Activated CD8-positive, alpha-beta memory T cell treated with anti-CD3 and anti-CD28 coated beads, Interleukin-2, amount 50 U/mL, for 4 hours (primary cell): ENCODE data around the gene MIDN.

Experiments used
- DNase-seq: peaks from one replicate; pipeline ENCODE4 v3.0.0-alpha.2; 2020

Gene MIDN

GRCh38 chr19:1220976-1221903 lies 27.1 kb upstream of the MIDN start:
- DNase-seq: no peak

DNA sequence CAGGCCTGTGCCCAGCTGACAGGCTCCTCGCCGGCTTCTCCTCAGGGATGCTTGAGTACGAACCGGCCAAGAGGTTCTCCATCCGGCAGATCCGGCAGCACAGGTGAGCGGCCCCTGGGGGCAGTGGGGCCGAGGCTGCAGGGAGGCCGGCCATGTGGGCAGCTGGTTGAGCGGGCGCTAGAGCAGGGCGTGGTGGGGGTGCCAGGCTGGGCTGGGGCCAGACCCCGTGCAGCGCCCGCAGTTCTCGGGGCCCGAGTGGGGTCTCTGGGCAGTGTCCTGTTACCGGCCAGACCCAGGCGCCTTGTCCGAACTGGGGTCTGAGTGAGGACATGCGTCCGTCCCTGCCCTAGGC lies 26.5 kb upstream of the MIDN start:
- DNase-seq: no peak

- DNase-seq: no peak
Observed at GRCh38 chr19:1222394-1222793, 26.0 kb upstream of the MIDN start.

- no peak for DNase-seq
Observed at GRCh38 chr19:1223018-1223855, 25.1 kb upstream of the MIDN start.

- DNase-seq: no peak
Observed at GRCh38 chr19:1224047-1224825, 24.1 kb upstream of the MIDN start.

- DNase-seq: no peak
Observed at GRCh38 chr19:1224847-1225246, 23.5 kb upstream of the MIDN start.

DNA sequence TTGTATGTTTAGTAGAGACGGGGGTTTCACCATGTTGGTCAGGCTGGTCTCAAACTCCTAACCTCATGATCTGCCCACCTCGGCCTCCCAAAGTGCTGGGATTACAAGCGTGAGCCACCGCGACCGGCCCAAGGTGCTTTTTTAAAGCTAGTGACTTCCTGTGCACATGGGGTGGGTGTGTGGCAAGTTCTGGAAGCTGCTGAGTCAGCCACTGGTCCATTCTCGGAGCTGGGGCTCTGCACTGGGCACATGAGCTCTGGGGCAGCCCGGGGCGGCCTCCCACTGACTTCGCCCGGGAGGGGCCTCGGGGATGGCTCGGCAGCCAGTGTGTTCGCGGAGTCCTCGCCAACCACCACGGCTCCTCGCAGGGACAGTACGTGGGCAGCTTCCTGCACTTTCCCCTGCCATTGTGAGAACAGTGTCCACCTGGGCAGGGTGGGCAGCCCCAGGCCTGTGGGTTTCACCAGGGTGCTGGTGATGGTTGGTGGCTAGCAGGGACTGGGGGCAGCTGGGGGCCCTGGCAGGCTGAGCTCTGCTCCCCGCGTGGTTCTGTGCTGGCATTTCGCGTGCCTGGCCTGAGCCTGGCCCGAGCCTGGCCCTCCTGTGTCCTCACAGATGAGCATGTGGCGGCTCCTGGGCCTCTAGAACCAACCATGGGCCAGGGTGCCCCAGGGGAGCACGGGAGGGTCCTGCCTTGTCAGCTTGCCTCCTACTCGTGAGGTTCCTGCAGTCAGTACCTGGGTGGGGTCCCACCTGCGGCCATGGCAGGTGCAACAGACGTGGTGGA lies 22.8 kb upstream of the MIDN start:
- no peak for DNase-seq

DNA sequence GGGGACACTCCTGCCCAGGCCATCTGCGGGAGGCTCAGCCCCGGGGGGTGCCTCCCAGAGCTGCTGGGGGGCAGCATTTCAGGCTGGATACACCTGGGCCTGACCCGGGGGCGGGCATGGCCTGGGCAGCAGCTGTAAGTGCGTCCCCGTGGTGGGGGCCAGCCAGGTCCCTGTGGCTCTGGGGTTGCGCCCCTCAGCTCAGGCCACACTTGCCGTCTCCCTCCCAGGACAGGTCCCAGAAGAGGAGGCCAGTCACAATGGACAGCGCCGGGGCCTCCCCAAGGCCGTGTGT lies 22.2 kb upstream of the MIDN start:
- DNase-seq: no peak

DNA sequence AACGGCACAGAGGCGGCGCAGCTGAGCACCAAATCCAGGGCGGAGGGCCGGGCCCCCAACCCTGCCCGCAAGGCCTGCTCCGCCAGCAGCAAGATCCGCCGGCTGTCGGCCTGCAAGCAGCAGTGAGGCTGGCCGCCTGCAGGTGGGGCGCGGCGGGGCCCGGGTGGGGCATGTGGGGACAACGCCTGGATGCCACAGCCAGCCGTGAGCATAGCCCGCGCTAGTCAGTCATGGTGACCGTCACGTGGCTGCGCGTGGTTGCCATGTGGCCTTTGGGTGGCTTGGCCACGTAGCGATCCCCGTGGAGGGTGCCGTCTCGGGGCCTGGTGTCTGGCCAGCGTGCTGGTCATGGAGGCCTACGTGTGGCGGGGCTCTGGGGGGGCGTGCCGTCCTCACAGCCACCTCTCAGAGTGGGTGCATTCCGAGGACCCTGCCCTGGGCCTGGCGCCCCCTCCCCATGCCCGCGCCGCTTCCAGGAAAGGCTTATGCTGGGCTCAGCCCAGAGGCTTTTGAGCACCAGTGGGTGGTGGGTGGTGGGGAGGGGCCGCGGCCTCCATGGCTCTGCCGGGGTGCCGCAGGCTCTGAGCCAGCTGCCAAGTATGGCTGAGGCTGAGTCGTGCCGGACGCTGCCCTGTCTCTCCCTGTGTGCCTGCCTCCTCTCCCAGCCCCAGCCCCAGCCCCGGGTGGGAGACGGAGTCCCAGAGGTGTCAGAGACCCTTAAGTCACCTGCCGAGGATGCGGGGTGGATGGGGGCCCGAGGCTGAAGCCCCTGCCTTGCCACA lies 21.7 kb upstream of the MIDN start:
- no peak for DNase-seq

DNA sequence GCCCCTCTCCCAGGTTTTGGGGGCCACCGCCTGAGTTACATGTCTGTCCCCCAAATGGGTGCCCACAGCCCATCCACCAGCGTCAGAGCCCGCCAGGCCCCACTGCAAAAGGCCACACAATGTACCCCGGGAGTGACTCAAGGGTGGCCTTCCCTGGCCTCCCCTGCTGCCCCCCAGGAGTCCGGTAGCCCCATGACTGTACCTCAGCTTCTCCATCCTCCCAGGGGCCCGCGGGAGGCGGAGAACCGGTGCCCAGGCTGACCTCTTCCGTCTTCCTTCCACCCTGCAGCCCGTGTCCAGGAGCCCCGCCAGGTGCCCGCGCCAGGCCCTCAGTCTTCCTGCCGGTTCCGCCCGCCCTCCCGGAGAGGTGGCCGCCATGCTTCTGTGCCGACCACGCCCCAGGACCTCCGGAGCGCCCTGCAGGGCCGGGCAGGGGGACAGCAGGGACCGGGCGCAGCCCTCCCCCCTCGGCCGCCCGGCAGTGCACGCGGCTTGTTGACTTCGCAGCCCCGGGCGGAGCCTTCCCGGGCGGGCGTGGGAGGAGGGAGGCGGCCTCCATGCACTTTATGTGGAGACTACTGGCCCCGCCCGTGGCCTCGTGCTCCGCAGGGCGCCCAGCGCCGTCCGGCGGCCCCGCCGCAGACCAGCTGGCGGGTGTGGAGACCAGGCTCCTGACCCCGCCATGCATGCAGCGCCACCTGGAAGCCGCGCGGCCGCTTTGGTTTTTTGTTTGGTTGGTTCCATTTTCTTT lies 20.9 kb upstream of the MIDN start:
- DNase-seq: no peak

DNA sequence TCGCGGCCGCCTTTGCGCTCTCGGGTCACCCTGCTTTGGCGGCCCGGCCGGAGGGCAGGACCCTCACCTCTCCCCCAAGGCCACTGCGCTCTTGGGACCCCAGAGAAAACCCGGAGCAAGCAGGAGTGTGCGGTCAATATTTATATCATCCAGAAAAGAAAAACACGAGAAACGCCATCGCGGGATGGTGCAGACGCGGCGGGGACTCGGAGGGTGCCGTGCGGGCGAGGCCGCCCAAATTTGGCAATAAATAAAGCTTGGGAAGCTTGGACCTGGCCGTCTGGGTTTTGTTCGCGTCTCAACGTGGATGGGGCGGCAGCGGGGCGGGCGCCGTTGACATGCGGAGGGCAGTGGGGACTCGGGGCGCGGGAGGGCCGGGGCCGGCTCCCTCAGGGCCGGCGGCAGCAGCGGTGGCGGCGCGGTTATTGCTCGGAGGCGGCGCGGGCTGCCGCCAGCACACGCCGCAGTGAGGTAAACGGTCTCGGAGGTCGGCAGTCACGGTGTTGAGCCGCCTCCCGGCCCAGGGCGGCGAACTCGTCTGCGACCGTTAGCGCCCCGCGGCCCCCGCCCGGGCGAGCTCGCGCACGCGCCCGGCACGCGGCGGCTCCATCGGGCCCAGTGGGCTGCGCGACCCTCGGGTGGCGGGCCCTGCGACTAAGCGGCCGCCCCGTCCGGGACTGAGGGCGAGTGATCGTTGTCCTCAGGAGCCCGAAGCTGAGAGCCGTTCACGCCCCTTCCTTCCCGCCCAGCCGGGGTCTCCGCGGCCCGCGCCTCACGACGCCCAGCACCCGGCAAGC lies 20.0 kb upstream of the MIDN start:
- no peak for DNase-seq

DNA sequence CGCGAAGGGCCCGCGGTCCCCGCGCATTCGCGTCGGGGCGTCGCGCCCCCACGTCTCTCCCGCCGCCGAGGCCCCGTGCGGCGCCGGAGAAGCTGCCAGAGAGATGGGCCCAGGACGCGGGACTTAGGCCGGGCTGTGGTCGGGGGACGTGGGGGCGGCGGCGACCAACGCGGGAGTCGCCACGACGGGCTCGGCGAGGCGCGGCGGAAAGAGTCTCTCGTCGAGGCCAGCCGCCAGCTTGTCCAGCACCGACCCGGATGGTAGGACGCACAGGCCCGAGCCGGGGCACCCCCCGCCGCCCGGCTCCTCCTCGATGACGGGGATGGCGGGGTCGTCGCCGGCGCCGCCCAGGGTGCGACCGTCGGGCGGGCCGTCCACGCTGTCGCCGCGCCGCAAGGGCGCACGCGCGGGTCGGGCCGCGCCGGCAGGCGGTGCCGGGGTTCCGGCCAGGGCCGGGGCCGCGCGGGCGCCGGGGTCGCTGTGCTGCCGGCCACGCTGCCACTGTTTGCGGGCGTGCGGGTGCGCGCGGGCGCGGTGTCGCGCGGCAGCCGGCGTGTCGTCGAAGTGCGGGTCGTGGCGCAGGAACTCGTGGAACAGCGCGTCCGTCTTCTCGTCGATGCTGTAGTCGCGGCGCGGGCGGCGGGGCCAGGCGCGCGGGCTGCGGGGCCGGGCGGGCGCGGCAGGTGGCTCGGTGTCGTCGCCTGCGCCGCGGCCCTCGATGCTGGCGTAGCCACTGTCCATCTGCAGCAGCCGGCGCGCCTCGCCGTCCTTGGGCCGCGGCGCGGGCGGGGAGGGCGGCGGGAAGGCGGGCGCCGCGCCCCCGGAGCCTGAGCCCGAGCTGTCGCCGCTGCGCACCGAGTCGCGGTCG lies 19.1 kb upstream of the MIDN start:
- no peak for DNase-seq

DNA sequence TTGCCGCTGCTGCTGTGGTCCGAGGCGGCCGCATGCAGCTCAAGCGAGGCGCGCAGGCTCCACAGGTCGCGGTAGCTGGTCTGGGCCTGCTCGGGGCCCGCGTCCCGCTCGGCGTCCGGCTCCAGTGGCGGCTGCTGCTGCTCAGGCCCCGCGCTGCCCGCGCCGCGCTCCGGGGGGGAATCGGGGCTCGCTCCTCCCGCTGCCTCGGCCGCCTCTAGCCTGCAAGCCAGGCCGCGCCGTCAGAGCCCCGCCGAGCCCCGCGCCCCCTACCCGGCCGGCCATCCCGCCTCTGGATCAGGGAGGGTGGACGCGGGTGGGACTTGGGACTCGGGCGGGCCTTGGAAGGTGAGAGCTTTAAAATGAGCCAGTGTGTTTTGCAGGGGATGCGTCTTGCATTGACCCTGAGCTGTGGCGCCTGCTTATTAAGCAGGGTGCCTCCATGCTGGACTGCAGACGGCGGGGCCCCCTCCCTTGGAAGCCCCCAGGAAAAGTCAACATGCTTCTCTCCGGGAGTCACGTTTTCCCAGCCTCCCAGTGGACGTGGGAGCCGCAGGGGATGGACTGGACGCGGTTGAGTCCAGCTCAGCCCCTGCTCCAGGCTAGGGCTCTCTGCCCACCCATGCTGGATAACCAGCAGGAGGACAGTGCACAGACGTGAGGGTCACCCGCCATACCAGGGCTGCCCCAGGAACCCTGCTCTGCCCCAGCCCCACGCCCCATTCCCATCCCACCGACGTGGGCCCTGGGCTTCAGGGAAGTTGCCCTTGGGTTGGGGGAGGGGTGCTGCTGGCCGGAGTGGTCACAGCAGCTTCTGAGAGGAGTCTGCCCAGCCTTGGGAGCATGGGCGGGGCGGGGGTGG lies 18.2 kb upstream of the MIDN start:
- no peak for DNase-seq

DNA sequence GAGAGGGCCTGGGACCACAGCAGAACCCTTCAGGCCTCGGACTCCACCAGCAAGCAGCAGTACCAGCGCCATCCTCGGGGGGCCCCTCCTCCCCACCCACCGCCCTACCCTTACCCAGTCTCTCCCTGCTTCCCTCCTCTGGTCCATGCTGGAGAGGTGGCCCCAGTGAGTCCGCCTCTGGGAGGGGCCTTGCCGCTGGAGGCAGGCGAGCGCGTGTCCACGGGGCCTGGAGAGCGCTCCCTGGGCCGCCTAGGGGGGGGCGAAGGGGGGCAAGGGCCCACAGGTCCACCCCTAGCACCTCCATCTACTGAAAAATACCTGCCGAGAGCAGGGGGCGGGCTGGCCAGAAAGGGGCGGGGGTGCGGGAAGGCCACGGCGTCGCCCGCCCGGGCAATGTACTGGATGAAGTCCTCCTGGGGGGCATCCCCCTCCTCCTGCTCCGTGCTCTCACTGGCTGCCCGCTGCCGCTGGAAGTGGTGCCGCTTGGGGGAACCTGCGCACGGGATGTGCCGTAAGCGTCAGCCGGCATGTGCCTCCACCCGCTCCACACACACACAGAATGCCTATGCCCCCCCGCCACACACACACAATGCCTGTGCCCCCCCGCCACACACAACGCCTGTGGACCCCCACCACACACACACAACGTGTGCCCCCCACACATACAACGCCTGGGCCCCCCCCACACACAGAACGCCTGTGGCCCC lies 17.4 kb upstream of the MIDN start:
- no peak for DNase-seq

DNA sequence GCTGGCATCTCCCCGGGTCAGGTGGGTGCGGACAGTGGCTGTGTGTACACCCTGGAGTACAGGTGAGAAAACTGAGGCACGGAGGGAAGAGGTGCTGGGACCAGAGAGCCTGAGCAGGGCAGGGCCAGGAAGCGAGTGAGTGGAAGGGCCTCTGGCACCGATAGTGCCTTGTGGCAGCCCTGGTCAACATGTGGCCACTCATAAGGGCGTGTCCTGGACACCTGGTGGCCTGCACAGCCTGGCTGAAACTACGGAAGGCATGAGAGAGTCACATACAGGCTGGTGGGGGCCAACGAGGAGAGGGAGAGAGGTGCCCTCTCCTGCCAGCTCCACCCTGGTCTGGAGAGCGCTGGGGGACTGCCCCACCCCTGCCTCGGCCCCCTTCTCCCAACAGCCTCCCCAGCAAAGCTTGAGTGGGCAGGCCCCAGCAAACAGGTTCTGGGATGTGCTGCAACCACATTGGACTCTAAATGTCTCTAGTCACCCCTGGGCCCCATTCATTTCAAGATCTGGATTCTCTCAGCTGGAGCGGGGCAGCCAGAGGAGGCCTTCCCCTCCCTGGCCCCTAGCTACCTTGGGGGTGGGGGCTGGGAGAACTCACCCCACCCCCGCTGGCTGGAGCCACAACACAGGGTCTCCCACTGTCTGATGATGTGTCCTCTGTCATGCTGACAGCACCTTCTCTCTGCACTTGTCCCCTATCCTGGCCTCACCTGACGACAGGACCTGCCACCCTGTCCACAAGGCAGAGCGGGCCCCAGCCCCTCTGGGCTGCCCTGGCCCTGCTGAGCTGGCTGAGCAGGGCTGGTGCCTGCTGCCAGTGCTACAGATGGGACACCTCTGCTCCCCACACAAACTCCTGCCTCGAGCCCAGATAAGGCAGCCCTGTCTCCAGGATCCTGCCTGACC lies 16.4 kb upstream of the MIDN start:
- no peak for DNase-seq

GRCh38 chr19:1232652-1233072 lies 15.7 kb upstream of the MIDN start:
- DNase-seq: no peak
